Measurements from ENCODE around the gene AKT1S1.
A peak's percentile ranks its signal among the peaks of the same experiment; 100 is the strongest.
"Not testable (repeated sequence)": the region's sequence is repeated elsewhere in the genome, so short reads cannot be mapped to it uniquely, and the experiment has no call there.

AKT1S1 gene

GRCh38 chr19:49829721-49830120 lies 47.4 kb downstream of the AKT1S1 start:
- H3K4me1 Mint-ChIP-seq = peaks cover 6% of the 10 kb centered on the region
- H3K4me3 Mint-ChIP-seq = no peak overlapping the region
- H3K27me3 Mint-ChIP-seq (ENCODE audit: low read depth) = no peaks in the 10 kb centered on the region
- no peaks in the 10 kb centered on the region for H3K9me3 Mint-ChIP-seq
- no peak for TF ChIP-seq CTCF (IDR thresholded peaks at IDR 0.05; ENCODE audit: unreplicated experiment in 3 of 3)
- peaks cover 35% of the 10 kb centered on the region for H3K36me3 Mint-ChIP-seq (ENCODE audit: low read depth)
- no peak overlapping the region for H3K27ac Mint-ChIP-seq

- Mint-ChIP-seq H3K4me3 (no peak overlapping the region), H3K9me3 (no peaks in the 10 kb centered on the region), H3K27ac (no peak overlapping the region), H3K4me1 (peaks cover 6% of the 10 kb centered on the region), H3K36me3 (ENCODE audit: low read depth) (peaks cover 32% of the 10 kb centered on the region), H3K27me3 (ENCODE audit: low read depth) (no peaks in the 10 kb centered on the region)
- TF ChIP-seq CTCF (IDR thresholded peaks at IDR 0.05; ENCODE audit: unreplicated experiment in 3 of 3) = no peak
These were observed 48.0 kb downstream of the AKT1S1 start for GRCh38 chr19:49829200-49829599.

DNA sequence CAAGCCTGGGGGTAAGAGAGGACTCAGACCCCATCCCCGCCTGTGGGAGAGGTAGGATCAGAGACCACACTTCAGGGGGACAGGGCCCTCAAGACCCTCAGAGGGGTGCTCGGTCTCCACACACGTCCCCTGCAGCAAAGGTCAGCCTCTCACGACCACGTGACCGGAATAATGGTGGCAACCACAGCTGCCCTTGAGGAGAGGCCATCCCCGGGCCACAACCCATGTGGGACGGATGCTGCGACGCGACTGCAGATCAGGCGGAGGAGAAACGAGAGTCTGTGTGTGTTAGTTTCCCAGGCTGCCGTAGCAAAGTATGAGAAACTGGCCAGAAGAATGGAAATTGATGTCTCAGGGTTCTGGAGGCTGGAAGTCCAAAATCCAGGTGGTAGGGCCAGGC lies 50.1 kb downstream of the AKT1S1 start:
- Mint-ChIP-seq H3K27me3 (ENCODE audit: low read depth) (no peaks in the 10 kb centered on the region), H3K4me3 (no peak overlapping the region), H3K4me1 (peaks cover 11% of the 10 kb centered on the region)

GRCh38 chr19:49824662-49825061 lies 52.5 kb downstream of the AKT1S1 start:
- H3K4me3 Mint-ChIP-seq = no peak overlapping the region
- no peak overlapping the region for H3K27ac Mint-ChIP-seq
- H3K9me3 Mint-ChIP-seq = no peaks in the 10 kb centered on the region
- no peak for TF ChIP-seq CTCF (IDR thresholded peaks at IDR 0.05; ENCODE audit: unreplicated experiment in 3 of 3)
- peaks cover 26% of the 10 kb centered on the region for H3K36me3 Mint-ChIP-seq (ENCODE audit: low read depth)
- peaks cover 11% of the 10 kb centered on the region for H3K4me1 Mint-ChIP-seq
- H3K27me3 Mint-ChIP-seq (ENCODE audit: low read depth) = no peaks in the 10 kb centered on the region

More for the DNA sequence above, 50.1 kb downstream of the AKT1S1 start:
- TF ChIP-seq CTCF (IDR thresholded peaks at IDR 0.05; ENCODE audit: unreplicated experiment in 3 of 3) = no peak
- peaks cover 26% of the 10 kb centered on the region for H3K36me3 Mint-ChIP-seq (ENCODE audit: low read depth)
- H3K27ac Mint-ChIP-seq = peak overlapping the region in 1 of 3 experiments; percentile 28
- no peaks in the 10 kb centered on the region for H3K9me3 Mint-ChIP-seq

GRCh38 chr19:49823472-49823871 lies 53.7 kb downstream of the AKT1S1 start:
- Mint-ChIP-seq H3K27me3 (ENCODE audit: low read depth) (no peaks in the 10 kb centered on the region), H3K4me1 (peaks cover 18% of the 10 kb centered on the region), H3K27ac (peak overlapping the region in 1 of 3 experiments; percentile 40), H3K36me3 (ENCODE audit: low read depth) (peaks cover 29% of the 10 kb centered on the region), H3K9me3 (no peaks in the 10 kb centered on the region), H3K4me3 (peak overlapping the region in 2 of 3 experiments; percentile 52 to 53)
- no peak for TF ChIP-seq CTCF (IDR thresholded peaks at IDR 0.05; ENCODE audit: unreplicated experiment in 3 of 3)

DNA sequence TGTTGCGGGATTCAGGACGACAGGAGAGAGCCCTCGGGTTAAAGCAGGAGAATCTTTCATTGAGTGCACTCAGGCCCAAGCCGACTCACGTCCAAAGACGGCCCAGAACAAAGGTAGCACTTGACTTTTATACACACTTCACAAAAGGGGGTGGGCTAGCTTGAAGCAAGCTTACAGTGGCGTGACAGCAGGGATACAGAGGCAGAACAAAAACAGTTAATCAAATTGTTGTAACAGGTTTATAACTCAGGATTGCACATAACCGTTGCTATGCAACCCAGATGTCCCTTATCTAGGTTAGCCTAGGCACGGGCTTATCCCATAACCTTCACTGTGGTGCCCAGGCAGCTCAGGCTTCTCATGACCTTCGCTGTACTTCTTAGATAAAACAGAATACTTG lies 57.0 kb downstream of the AKT1S1 start:
- no peaks in the 10 kb centered on the region for H3K27me3 Mint-ChIP-seq (ENCODE audit: low read depth)
- no peak for TF ChIP-seq CTCF (IDR thresholded peaks at IDR 0.05; ENCODE audit: unreplicated experiment in 3 of 3)
- peaks cover 18% of the 10 kb centered on the region for H3K4me1 Mint-ChIP-seq
- peak overlapping the region; percentile 77 to 100 (median 100) for H3K4me3 Mint-ChIP-seq
- peak overlapping the region; percentile 24 to 55 (median 29) for H3K27ac Mint-ChIP-seq
- H3K9me3 Mint-ChIP-seq = no peaks in the 10 kb centered on the region
- peaks cover 18% of the 10 kb centered on the region for H3K36me3 Mint-ChIP-seq (ENCODE audit: low read depth)

- Mint-ChIP-seq H3K4me1 (peaks cover 21% of the 10 kb centered on the region), H3K4me3 (peak overlapping the region; percentile 100), H3K36me3 (ENCODE audit: low read depth) (peaks cover 18% of the 10 kb centered on the region), H3K27ac (peak overlapping the region; percentile 99 to 100 (median 99))
- H3K27me3 Mint-ChIP-seq (ENCODE audit: low read depth); H3K9me3 Mint-ChIP-seq: not testable (repeated sequence)
These were observed 57.6 kb downstream of the AKT1S1 start for GRCh38 chr19:49819452-49820115.

Measured in nephron (organoid).